SK-N-SH treated with all-trans-retinoic acid at 6 μM for 48 hours (cell line): ENCODE data around the gene MUC20.

Experiments
- ATAC-seq: fragments of 200-7000 bp; cut with Tn5 transposase; 3 replicates; pipeline ENCODE4 v1.9.1; 2020; ENCODE audit warnings: mild to moderate bottlenecking, moderate library complexity
- ARNTL ChIP-seq: fragments of 450-650 bp; formaldehyde crosslinking; IDR thresholded peaks from 2 replicates; pipeline ENCODE4 v1.5.0; 2020; ENCODE audit warnings: low read depth, mild to moderate bottlenecking, moderate library complexity, borderline replicate concordance
- BACH2 ChIP-seq: fragments of 250-450 bp; sonication (Bioruptor Pico); IDR thresholded peaks from 2 replicates; pipeline ENCODE4 v1.9.0; 2021; ENCODE audit warnings: mild to moderate bottlenecking, borderline replicate concordance
- CSDC2 ChIP-seq: fragments of 250-450 bp; sonication (Bioruptor Pico); IDR thresholded peaks from 2 replicates; pipeline ENCODE4 v1.5.0; 2020; ENCODE audit warnings: mild to moderate bottlenecking, moderate library complexity
- GLIS3 ChIP-seq: fragments of 250-450 bp; sonication (Bioruptor Pico); IDR thresholded peaks from 2 replicates; pipeline ENCODE4 v1.5.0; 2020; ENCODE audit warnings: mild to moderate bottlenecking, moderate library complexity
- ISL1 ChIP-seq: fragments of 250-450 bp; sonication (Bioruptor Pico); IDR thresholded peaks from 2 replicates; pipeline ENCODE4 v2.1.2; 2022; ENCODE audit warnings: mild to moderate bottlenecking, moderate library complexity
- OSR1 ChIP-seq: fragments of 250-450 bp; sonication (Bioruptor Pico); IDR thresholded peaks from 2 replicates; pipeline ENCODE4 v1.8.0; 2022; ENCODE audit warnings: moderate library complexity, mild to moderate bottlenecking, inconsistent platforms
- PPARA ChIP-seq: fragments of 250-450 bp; sonication (Bioruptor Pico); IDR thresholded peaks from 2 replicates; pipeline ENCODE4 v1.5.0; 2020; ENCODE audit warnings: mild to moderate bottlenecking, borderline replicate concordance
- RARB ChIP-seq: fragments of 250-450 bp; sonication (Bioruptor Pico); IDR thresholded peaks from 2 replicates; pipeline ENCODE4 v1.8.0; 2021; ENCODE audit warnings: mild to moderate bottlenecking, moderate library complexity
- SNAI2 ChIP-seq: fragments of 250-450 bp; sonication (Bioruptor Pico); IDR thresholded peaks from 2 replicates; pipeline ENCODE4 v1.5.0; 2020; ENCODE audit warnings: mild to moderate bottlenecking, moderate library complexity
- TCF4 ChIP-seq: fragments of 250-450 bp; sonication (Bioruptor Pico); IDR thresholded peaks from 2 replicates; pipeline ENCODE4 v1.8.0; 2021; ENCODE audit warnings: mild to moderate bottlenecking, moderate library complexity, borderline replicate concordance
- ZC3H10 ChIP-seq: fragments of 250-450 bp; sonication (Bioruptor Pico); IDR thresholded peaks from 2 replicates; pipeline ENCODE4 v1.5.1; 2021; ENCODE audit warnings: mild to moderate bottlenecking, moderate library complexity
- ZFP30 ChIP-seq: fragments of 450-650 bp; formaldehyde crosslinking; IDR thresholded peaks from 2 replicates; pipeline ENCODE4 v1.5.0; 2022; ENCODE audit warnings: mild to moderate bottlenecking, moderate library complexity
- ZNF565 ChIP-seq: fragments of 450-650 bp; formaldehyde crosslinking; conservative IDR thresholded peaks from 2 replicates; pipeline ENCODE4 v1.5.0; 2020; ENCODE audit warnings: low read depth, mild to moderate bottlenecking, moderate library complexity
- ZNF70 ChIP-seq: fragments of 450-650 bp; formaldehyde crosslinking; IDR thresholded peaks from 2 replicates; pipeline ENCODE4 v1.5.0; 2020; ENCODE audit warnings: mild to moderate bottlenecking, moderate library complexity
- ZNF8 ChIP-seq: fragments of 450-650 bp; formaldehyde crosslinking; IDR thresholded peaks from 2 replicates; pipeline ENCODE4 v1.5.0; 2020; ENCODE audit warnings: mild to moderate bottlenecking, moderate library complexity
- TF ChIP-seq, protein P1 (sequence below): fragments of 250-450 bp; sonication (Bioruptor Pico); IDR thresholded peaks from 2 replicates; pipeline ENCODE4 v1.5.0; 2020; ENCODE audit warnings: mild to moderate bottlenecking, moderate library complexity
- TF ChIP-seq, protein P2 (sequence below): fragments of 250-450 bp; sonication (Bioruptor Pico); IDR thresholded peaks from 2 replicates; pipeline ENCODE4 v1.5.1; 2020; ENCODE audit warnings: low read depth, mild to moderate bottlenecking, moderate library complexity
- TF ChIP-seq, protein P3 (sequence below): fragments of 250-450 bp; sonication (Bioruptor Pico); IDR thresholded peaks from 2 replicates; pipeline ENCODE4 v1.8.0; 2020; ENCODE audit warnings: mild to moderate bottlenecking, moderate library complexity, borderline replicate concordance
- TF ChIP-seq, protein P4 (sequence below): fragments of 250-450 bp; sonication (Bioruptor Pico); IDR thresholded peaks from 2 replicates; pipeline ENCODE4 v1.8.0; 2021; ENCODE audit warnings: low read depth, mild to moderate bottlenecking, moderate library complexity, borderline replicate concordance

The MUC20 gene

DNA sequence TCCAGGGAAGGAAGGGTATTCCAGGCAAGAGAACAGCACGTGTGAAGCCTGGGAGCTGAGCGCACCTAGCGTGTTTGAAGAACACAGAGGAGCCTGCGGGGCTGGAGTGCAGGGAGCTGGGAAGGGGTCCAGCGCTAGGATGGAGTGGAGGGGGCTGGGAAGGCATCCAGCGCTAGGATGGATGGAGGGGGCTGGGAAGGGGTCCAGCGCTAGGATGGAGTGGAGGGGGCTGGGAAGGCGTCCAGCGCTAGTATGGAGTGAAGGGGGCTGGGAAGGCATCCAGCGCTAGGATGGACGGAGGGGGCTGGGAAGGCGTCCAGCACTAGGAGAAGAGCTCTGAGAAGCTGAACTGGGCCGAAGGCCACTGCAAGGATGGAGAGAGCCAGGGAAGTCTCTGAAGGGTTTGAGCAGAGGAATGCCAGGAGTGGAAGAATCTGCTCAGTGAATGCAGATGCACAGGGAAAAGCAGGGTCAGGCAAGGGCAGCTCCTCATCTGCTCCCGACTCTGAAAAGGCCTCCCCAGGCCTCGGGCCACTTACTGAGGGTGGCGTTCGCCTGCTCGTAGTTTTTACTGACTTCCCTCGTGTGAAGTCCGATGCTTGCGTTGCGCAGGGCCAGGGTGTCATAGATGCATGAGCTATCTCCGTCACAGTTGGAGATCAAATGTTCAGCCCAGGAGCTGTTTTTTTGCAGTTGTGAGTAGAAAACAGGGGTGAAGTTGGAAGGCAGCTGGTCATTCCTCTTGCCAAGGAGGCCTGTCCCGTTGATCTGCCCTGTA is 39.8 kb downstream of the MUC20 start (continued):
- TF ChIP-seq, protein P1, sequence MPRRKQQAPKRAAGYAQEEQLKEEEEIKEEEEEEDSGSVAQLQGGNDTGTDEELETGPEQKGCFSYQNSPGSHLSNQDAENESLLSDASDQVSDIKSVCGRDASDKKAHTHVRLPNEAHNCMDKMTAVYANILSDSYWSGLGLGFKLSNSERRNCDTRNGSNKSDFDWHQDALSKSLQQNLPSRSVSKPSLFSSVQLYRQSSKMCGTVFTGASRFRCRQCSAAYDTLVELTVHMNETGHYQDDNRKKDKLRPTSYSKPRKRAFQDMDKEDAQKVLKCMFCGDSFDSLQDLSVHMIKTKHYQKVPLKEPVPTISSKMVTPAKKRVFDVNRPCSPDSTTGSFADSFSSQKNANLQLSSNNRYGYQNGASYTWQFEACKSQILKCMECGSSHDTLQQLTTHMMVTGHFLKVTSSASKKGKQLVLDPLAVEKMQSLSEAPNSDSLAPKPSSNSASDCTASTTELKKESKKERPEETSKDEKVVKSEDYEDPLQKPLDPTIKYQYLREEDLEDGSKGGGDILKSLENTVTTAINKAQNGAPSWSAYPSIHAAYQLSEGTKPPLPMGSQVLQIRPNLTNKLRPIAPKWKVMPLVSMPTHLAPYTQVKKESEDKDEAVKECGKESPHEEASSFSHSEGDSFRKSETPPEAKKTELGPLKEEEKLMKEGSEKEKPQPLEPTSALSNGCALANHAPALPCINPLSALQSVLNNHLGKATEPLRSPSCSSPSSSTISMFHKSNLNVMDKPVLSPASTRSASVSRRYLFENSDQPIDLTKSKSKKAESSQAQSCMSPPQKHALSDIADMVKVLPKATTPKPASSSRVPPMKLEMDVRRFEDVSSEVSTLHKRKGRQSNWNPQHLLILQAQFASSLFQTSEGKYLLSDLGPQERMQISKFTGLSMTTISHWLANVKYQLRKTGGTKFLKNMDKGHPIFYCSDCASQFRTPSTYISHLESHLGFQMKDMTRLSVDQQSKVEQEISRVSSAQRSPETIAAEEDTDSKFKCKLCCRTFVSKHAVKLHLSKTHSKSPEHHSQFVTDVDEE (CRISPR knock-in tag), result no peak
- no peak for TF ChIP-seq GLIS3 (CRISPR knock-in tag)
- TF ChIP-seq CSDC2 (CRISPR knock-in tag), result no peak
- TF ChIP-seq ZNF8, result no peak
- no peak for TF ChIP-seq ARNTL (CRISPR knock-in tag)

DNA sequence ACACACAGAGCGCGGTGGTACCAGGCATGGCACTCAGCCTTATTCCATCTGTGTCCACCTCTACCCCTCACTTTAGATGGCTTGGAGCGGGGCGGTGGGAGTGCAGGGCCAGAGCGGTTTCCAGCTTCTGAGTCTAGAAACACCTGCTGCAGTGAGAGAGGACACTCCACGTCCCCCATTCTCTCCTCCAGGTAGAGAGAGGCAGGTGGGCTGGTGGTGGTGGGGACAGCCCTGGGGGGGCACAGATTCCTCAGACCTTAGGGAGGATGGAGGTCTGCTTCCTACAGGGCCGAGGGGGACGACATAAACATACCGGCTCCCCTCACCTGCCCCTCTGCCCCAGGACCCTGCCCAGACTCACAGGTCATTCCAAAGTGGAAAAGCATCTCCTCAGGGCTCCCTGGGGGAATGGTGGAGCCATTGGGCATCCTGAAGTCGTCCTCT is 40.4 kb downstream of the MUC20 start:
- no peak for ATAC-seq
- TF ChIP-seq BACH2 (CRISPR knock-in tag) (no peak), ZFP30 (CRISPR knock-in tag) (no peak), ZNF8 (no peak), CSDC2 (CRISPR knock-in tag) (no peak), ZC3H10 (CRISPR knock-in tag) (no peak), ZNF565 (CRISPR knock-in tag) (no peak), RARB (CRISPR knock-in tag) (no peak), ISL1 (no peak), SNAI2 (CRISPR knock-in tag) (no peak), OSR1 (no peak), PPARA (CRISPR knock-in tag) (no peak)
- TF ChIP-seq, protein P2, sequence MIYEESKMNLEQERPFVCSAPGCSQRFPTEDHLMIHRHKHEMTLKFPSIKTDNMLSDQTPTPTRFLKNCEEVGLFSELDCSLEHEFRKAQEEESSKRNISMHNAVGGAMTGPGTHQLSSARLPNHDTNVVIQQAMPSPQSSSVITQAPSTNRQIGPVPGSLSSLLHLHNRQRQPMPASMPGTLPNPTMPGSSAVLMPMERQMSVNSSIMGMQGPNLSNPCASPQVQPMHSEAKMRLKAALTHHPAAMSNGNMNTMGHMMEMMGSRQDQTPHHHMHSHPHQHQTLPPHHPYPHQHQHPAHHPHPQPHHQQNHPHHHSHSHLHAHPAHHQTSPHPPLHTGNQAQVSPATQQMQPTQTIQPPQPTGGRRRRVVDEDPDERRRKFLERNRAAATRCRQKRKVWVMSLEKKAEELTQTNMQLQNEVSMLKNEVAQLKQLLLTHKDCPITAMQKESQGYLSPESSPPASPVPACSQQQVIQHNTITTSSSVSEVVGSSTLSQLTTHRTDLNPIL (CRISPR knock-in tag), result no peak

DNA sequence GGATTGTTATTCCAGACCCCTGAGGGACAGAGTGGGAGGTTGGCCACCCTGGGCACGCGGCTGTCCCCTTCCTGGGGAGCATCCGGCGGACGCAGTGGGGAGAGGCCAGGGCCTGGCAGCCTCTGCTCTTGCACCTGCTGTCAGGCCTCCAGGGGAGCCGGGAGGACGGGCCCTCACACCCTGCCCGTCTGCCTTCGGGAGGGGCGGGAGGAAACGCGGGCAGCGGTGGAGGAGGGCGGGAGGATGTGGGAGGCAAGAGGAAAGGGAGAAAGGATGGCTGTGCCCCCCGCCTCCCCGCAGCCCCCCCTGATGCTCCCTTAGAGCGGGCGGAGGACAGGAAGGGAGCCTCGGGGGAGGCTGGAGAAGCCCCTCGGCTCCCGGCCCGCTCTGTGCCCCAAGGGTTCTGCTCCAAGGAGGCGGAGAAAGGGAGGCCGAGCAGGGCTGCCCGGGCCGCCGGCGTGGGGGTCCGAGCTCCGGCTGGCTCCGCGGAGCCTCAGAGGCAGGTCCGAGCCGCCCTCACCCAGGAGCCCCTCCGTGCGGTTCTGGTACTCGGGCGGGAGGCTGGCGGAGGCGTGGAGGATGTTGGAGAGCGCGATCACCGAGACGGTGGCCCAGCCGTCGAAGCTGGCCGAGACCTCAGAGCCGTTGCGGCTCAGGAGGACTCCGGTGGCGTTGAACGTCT is 40.9 kb downstream of the MUC20 start:
- ATAC-seq, result no peak
- TF ChIP-seq, protein P3, sequence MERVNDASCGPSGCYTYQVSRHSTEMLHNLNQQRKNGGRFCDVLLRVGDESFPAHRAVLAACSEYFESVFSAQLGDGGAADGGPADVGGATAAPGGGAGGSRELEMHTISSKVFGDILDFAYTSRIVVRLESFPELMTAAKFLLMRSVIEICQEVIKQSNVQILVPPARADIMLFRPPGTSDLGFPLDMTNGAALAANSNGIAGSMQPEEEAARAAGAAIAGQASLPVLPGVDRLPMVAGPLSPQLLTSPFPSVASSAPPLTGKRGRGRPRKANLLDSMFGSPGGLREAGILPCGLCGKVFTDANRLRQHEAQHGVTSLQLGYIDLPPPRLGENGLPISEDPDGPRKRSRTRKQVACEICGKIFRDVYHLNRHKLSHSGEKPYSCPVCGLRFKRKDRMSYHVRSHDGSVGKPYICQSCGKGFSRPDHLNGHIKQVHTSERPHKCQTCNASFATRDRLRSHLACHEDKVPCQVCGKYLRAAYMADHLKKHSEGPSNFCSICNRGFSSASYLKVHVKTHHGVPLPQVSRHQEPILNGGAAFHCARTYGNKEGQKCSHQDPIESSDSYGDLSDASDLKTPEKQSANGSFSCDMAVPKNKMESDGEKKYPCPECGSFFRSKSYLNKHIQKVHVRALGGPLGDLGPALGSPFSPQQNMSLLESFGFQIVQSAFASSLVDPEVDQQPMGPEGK, result no peak
- TF ChIP-seq ZC3H10 (CRISPR knock-in tag) (no peak), ZNF565 (CRISPR knock-in tag) (no peak), BACH2 (CRISPR knock-in tag) (no peak), ARNTL (CRISPR knock-in tag) (no peak), GLIS3 (CRISPR knock-in tag) (no peak), ZNF8 (no peak), OSR1 (no peak)
- TF ChIP-seq, protein P1 (CRISPR knock-in tag), result no peak

DNA sequence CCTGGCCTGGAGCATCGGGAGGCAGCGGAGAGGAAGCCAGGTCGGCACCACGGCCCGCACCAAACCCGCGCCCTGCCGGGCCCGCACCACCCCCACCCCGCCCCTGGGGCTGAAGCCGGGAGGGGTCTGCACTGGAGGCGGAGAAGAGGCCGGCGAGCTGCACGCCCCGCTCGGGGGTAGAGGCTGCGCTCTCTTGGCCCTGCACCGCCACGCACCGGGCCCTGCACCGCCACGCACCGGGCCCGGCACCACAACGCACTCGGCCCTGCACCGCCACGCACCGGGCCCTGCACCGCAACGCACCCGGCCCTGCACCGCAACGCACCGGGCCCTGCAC is 41.4 kb downstream of the MUC20 start:
- no peak for ATAC-seq
- TF ChIP-seq ARNTL (CRISPR knock-in tag), result no peak
- TF ChIP-seq PPARA (CRISPR knock-in tag), result no peak
- no peak for TF ChIP-seq SNAI2 (CRISPR knock-in tag)
- TF ChIP-seq, protein P4, sequence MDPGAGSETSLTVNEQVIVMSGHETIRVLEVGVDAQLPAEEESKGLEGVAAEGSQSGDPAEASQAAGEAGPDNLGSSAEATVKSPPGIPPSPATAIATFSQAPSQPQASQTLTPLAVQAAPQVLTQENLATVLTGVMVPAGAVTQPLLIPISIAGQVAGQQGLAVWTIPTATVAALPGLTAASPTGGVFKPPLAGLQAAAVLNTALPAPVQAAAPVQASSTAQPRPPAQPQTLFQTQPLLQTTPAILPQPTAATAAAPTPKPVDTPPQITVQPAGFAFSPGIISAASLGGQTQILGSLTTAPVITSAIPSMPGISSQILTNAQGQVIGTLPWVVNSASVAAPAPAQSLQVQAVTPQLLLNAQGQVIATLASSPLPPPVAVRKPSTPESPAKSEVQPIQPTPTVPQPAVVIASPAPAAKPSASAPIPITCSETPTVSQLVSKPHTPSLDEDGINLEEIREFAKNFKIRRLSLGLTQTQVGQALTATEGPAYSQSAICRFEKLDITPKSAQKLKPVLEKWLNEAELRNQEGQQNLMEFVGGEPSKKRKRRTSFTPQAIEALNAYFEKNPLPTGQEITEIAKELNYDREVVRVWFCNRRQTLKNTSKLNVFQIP (CRISPR knock-in tag), result no peak
- TF ChIP-seq TCF4 (CRISPR knock-in tag), result no peak
- TF ChIP-seq ZNF70 (CRISPR knock-in tag), result no peak
- no peak for TF ChIP-seq RARB (CRISPR knock-in tag)
- no peak for TF ChIP-seq ISL1
- TF ChIP-seq OSR1, result no peak
- no peak for TF ChIP-seq BACH2 (CRISPR knock-in tag)
